Activated CD4-positive, alpha-beta memory T cell treated with anti-CD3 and anti-CD28 coated beads, Interleukin-2, amount 10 ng/mL, durations not matched to agents 7 days and 5 days (primary cell): ENCODE results near the gene CNTN4. TPM values are rescaled to one million over a fixed set of nuclear protein-coding genes. Genes with fewer than 3 reads are reported as not detected.

Experiments
- CTCF ChIA-PET: fragments of 350-600 bp; sonication (Branson Sonifier 250); formaldehyde crosslinking; loops from one replicate; lab custom pipeline; 2021; ENCODE audit warnings: antibody characterized with exemption, inconsistent platforms; lab: Charles Lee
- POLR2A ChIA-PET: fragments of 350-600 bp; sonication (Branson Sonifier 250); formaldehyde crosslinking; loops from one replicate; lab custom pipeline; 2021; ENCODE audit warnings: antibody characterized with exemption; lab: Charles Lee
- DNase-seq: peaks from one replicate; pipeline ENCODE4 v3.0.0-alpha.2; 2020
- H3K27ac Mint-ChIP-seq: one replicate; pipeline ENCODE4 v1.8.0; 2021; ENCODE audit warnings: mild to moderate bottlenecking, mixed read lengths
- H3K27me3 Mint-ChIP-seq: one replicate; pipeline ENCODE4 v1.8.0; 2021; ENCODE audit warnings: mixed read lengths
- H3K36me3 Mint-ChIP-seq: one replicate; pipeline ENCODE4 v1.8.0; 2021; ENCODE audit warnings: low read depth, mixed read lengths
- H3K4me1 Mint-ChIP-seq: one replicate; pipeline ENCODE4 v1.8.0; 2021; ENCODE audit warnings: mixed read lengths
- H3K4me3 Mint-ChIP-seq: one replicate; pipeline ENCODE4 v1.8.0; 2021; ENCODE audit warnings: mild to moderate bottlenecking, mixed read lengths
- H3K9me3 Mint-ChIP-seq: one replicate; pipeline ENCODE4 v1.8.0; 2021; ENCODE audit warnings: mixed read lengths
- total RNA-seq, 2 experiments: library from RNA; stranded (reverse); gene quantifications; one replicate each; pipeline ENCODE4 v1.2.3, GENCODE V29; 2021

Gene CNTN4
- total RNA-seq, 2 experiments from 2014 or later, result not detected

GRCh38 chr3:3101660-3102458 lies 1003.2 kb downstream of the CNTN4 start:
- Mint-ChIP-seq H3K4me3 (no peak overlapping the region), H3K27me3 (peaks cover 8% of the 10 kb centered on the region), H3K9me3 (no peaks in the 10 kb centered on the region), H3K36me3 (no peaks in the 10 kb centered on the region), H3K4me1 (no peaks in the 10 kb centered on the region), H3K27ac (no peak overlapping the region)
- DNase-seq, result no peak
- ChIA-PET CTCF (no interaction called here), POLR2A (no interaction called here)

GRCh38 chr3:3102751-3103150 lies 1004.1 kb downstream of the CNTN4 start:
- POLR2A ChIA-PET, result no interaction called here
- Mint-ChIP-seq H3K36me3 (no peaks in the 10 kb centered on the region), H3K4me1 (no peaks in the 10 kb centered on the region), H3K9me3 (no peaks in the 10 kb centered on the region), H3K27me3 (peaks cover 5% of the 10 kb centered on the region), H3K4me3 (no peak overlapping the region), H3K27ac (no peak overlapping the region)
- CTCF ChIA-PET, result no interaction called here
- no peak for DNase-seq

- no peak for DNase-seq
- Mint-ChIP-seq H3K9me3 (no peaks in the 10 kb centered on the region), H3K36me3 (no peaks in the 10 kb centered on the region), H3K27me3 (peaks cover 5% of the 10 kb centered on the region), H3K27ac (no peak overlapping the region), H3K4me3 (no peak overlapping the region), H3K4me1 (peaks cover 9% of the 10 kb centered on the region)
- ChIA-PET CTCF (no interaction called here), POLR2A (no interaction called here)
Measured at GRCh38 chr3:3105246-3105645, 1006.6 kb downstream of the CNTN4 start.

- CTCF ChIA-PET, result no interaction called here
- Mint-ChIP-seq H3K4me1 (peaks cover 11% of the 10 kb centered on the region), H3K36me3 (no peaks in the 10 kb centered on the region), H3K9me3 (no peaks in the 10 kb centered on the region), H3K27ac (no peak overlapping the region), H3K27me3 (peaks cover 5% of the 10 kb centered on the region), H3K4me3 (no peak overlapping the region)
- POLR2A ChIA-PET, result no interaction called here
- DNase-seq, result no peak
Measured at GRCh38 chr3:3105815-3106214, 1007.1 kb downstream of the CNTN4 start.

- H3K27me3 Mint-ChIP-seq, result peaks cover 5% of the 10 kb centered on the region
- ChIA-PET CTCF (no interaction called here), POLR2A (no interaction called here)
- peaks cover 11% of the 10 kb centered on the region for H3K4me1 Mint-ChIP-seq
- no peaks in the 10 kb centered on the region for H3K9me3 Mint-ChIP-seq
- no peaks in the 10 kb centered on the region for H3K36me3 Mint-ChIP-seq
- H3K27ac Mint-ChIP-seq, result no peak overlapping the region
- no peak overlapping the region for H3K4me3 Mint-ChIP-seq
- no peak for DNase-seq
Measured at GRCh38 chr3:3107181-3107580, 1008.5 kb downstream of the CNTN4 start.
